ENCODE data around the gene TRPV6.

DNA sequence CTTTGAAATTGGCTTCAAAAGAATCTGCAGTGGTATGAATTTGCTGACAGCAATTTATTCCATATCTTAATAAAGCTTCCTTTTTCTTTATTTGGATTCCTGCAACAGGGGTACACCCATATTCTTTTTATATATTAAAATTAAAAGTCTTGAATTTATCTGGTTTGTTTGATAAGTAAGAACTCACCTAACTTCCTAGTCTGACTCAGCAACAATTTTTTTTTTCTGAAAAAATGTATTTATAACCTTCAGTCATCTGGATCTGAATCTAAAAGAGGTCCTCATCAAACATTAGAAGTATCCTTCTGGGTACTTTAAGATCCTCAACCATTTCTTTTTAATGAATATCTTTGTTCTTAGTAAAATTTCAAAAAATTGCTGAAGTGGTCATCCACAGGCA lies 26.1 kb downstream of the TRPV6 start:
- TF ChIP-seq, protein P1, sequence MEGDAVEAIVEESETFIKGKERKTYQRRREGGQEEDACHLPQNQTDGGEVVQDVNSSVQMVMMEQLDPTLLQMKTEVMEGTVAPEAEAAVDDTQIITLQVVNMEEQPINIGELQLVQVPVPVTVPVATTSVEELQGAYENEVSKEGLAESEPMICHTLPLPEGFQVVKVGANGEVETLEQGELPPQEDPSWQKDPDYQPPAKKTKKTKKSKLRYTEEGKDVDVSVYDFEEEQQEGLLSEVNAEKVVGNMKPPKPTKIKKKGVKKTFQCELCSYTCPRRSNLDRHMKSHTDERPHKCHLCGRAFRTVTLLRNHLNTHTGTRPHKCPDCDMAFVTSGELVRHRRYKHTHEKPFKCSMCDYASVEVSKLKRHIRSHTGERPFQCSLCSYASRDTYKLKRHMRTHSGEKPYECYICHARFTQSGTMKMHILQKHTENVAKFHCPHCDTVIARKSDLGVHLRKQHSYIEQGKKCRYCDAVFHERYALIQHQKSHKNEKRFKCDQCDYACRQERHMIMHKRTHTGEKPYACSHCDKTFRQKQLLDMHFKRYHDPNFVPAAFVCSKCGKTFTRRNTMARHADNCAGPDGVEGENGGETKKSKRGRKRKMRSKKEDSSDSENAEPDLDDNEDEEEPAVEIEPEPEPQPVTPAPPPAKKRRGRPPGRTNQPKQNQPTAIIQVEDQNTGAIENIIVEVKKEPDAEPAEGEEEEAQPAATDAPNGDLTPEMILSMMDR (IDR thresholded peaks at IDR 0.05) = no peak
- no peak for TF ChIP-seq POLR2A (IDR thresholded peaks at IDR 0.05)
